Liver (tissue), 9 donors: Measurements from ENCODE around the gene CDH18. TPM values are rescaled to one million over a fixed set of nuclear protein-coding genes. Genes with fewer than 3 reads are reported as not detected.

Experiments used
- DNase-seq: peaks from one replicate; pipeline ENCODE4 v3.0.0-alpha.2; 2017; ENCODE audit warnings: low spot score
- H3K27ac ChIP-seq, 2 donors: one replicate each; pipeline ENCODE4 v1.7.0; 2013; ENCODE audit warnings: inconsistent platforms in 2 of 2, low read length in 2 of 2, control low read depth in 1 of 2, low read depth in 1 of 2, mild to moderate bottlenecking in 1 of 2
- H3K27me3 ChIP-seq, 4 donors: one replicate each; pipeline versions ENCODE4 v1.6.1 to v1.7.0; 2013; ENCODE audit warnings: low read length in 3 of 4, inconsistent platforms in 1 of 4, mild to moderate bottlenecking in 1 of 4, moderate library complexity in 1 of 4; ENCODE audit not compliant: control insufficient read depth in 4 of 4, insufficient read depth in 4 of 4
- H3K36me3 ChIP-seq, 4 donors: one replicate each; pipeline versions ENCODE4 v1.6.1 to v1.7.0; 2013; ENCODE audit warnings: low read length in 3 of 4, mild to moderate bottlenecking in 3 of 4, low read depth in 1 of 4, moderate library complexity in 1 of 4; ENCODE audit not compliant: control insufficient read depth in 4 of 4, insufficient read depth in 3 of 4
- H3K4me1 ChIP-seq, 4 donors: one replicate each; pipeline versions ENCODE4 v1.6.1 to v1.7.0; 2013; ENCODE audit warnings: low read length in 3 of 4, mild to moderate bottlenecking in 3 of 4, moderate library complexity in 1 of 4; ENCODE audit not compliant: control insufficient read depth in 4 of 4, insufficient read depth in 4 of 4
- H3K4me3 ChIP-seq, 3 donors: one replicate each; pipeline versions ENCODE4 v1.6.1 to v1.7.0; 2013; ENCODE audit warnings: low read length in 3 of 3, control low read depth in 1 of 3, low read depth in 1 of 3, mild to moderate bottlenecking in 1 of 3
- H3K9ac ChIP-seq, 2 donors: one replicate each; pipeline ENCODE4 v1.7.0; 2013; ENCODE audit warnings: low read length in 2 of 2, mild to moderate bottlenecking in 2 of 2, moderate library complexity in 2 of 2, control low read depth in 1 of 2, low read depth in 1 of 2
- H3K9me3 ChIP-seq, 4 donors: one replicate each; pipeline versions ENCODE4 v1.6.1 to v1.7.0; 2013; ENCODE audit warnings: low read length in 3 of 4; ENCODE audit not compliant: control insufficient read depth in 4 of 4
- ATF3 ChIP-seq: IDR thresholded peaks from 2 replicates; pipeline ENCODE4 v1.6.1; 2016; ENCODE audit warnings: antibody characterized with exemption
- CTCF ChIP-seq: fragments of 150-350 bp; IDR thresholded peaks from 2 replicates; pipeline ENCODE4 v1.5.1; 2017; ENCODE audit warnings: improper control_type of control experiment, low read depth, low read length; ENCODE audit not compliant: missing input control
- EGR1 ChIP-seq, 2 donors: IDR thresholded peaks; 2 replicates each; pipeline ENCODE4 v1.6.1; 2016 to 2018; ENCODE audit warnings: antibody characterized with exemption in 2 of 2, low read depth in 2 of 2
- FOXA1 ChIP-seq: IDR thresholded peaks from 2 replicates; pipeline ENCODE4 v1.6.1; 2016; ENCODE audit warnings: antibody characterized with exemption
- FOXA2 ChIP-seq: IDR thresholded peaks from 2 replicates; pipeline ENCODE4 v1.6.1; 2016; ENCODE audit warnings: antibody characterized with exemption
- GABPA ChIP-seq, 2 donors: IDR thresholded peaks in 1 of 2; conservative IDR thresholded peaks in 1 of 2; 2 replicates each; pipeline ENCODE4 v1.6.1; 2016; ENCODE audit warnings: antibody characterized with exemption in 2 of 2, mild to moderate bottlenecking in 1 of 2, moderate library complexity in 1 of 2
- HNF4A ChIP-seq, 2 donors: conservative IDR thresholded peaks; 2 replicates each; pipeline ENCODE4 v1.6.1; 2016; ENCODE audit warnings: antibody characterized with exemption in 2 of 2, mild to moderate bottlenecking in 2 of 2
- HNF4G ChIP-seq: IDR thresholded peaks from 2 replicates; pipeline ENCODE4 v1.6.1; 2016; ENCODE audit warnings: antibody characterized with exemption
- MAX ChIP-seq: IDR thresholded peaks from 2 replicates; pipeline ENCODE4 v1.6.1; 2016; ENCODE audit warnings: antibody characterized with exemption
- NR2F2 ChIP-seq: IDR thresholded peaks from 2 replicates; pipeline ENCODE4 v1.6.1; 2016; ENCODE audit warnings: antibody characterized with exemption
- RAD21 ChIP-seq, 2 donors: IDR thresholded peaks; 2 replicates each; pipeline ENCODE4 v1.6.1; 2016; ENCODE audit warnings: antibody characterized with exemption in 2 of 2, mild to moderate bottlenecking in 2 of 2
- RXRA ChIP-seq, 2 donors: IDR thresholded peaks; 2 replicates each; pipeline ENCODE4 v1.6.1; 2017 to 2018; ENCODE audit warnings: antibody characterized with exemption in 2 of 2, mild to moderate bottlenecking in 1 of 2
- SP1 ChIP-seq: IDR thresholded peaks from 2 replicates; pipeline ENCODE4 v1.6.1; 2018; ENCODE audit warnings: antibody characterized with exemption, mild to moderate bottlenecking
- TAF1 ChIP-seq: conservative IDR thresholded peaks from 2 replicates; pipeline ENCODE4 v1.6.1; 2016; ENCODE audit warnings: antibody characterized with exemption, mild to moderate bottlenecking
- YY1 ChIP-seq: IDR thresholded peaks from 2 replicates; pipeline ENCODE4 v1.6.1; 2016; ENCODE audit warnings: antibody characterized with exemption, mild to moderate bottlenecking
- ZBTB33 ChIP-seq: IDR thresholded peaks from 2 replicates; pipeline ENCODE4 v1.6.1; 2016; ENCODE audit warnings: antibody characterized with exemption
- WGBS: extraction: QIAGEN DNeasy Blood & Tissue Kit; methylation state at CpG from one replicate; pipeline ENCODE4 v1.1.7; 2013; 5-methylcytosine and 5-hydroxymethylcytosine counted together
- polyA plus RNA-seq, 2 donors: library from polyadenylated mRNA; stranded (reverse) in 1 of 2; unstranded in 1 of 2; fragments of 200-250 nt in 1 of 2; fragments of >200 nt in 1 of 2; fragmentation: Nextera tagmentation in 1 of 2; extraction: Ambion mirVana in 1 of 2; gene quantifications; one replicate each; pipeline versions ENCODE4 v1.2.1 to v1.2.3, GENCODE V29; 2013 to 2015
- total RNA-seq, 2 donors: library from RNA; depleted of rRNA; stranded (reverse); fragments of >200 nt; gene quantifications; one replicate each; pipeline ENCODE4 v1.2.3, GENCODE V29; 2014
- donor health status: healthy.
- donor health status: healthy.
- donor health status: healthy.
- donor health status: healthy.
- donor health status: healthy.

The CDH18 gene
- total and polyA plus RNA-seq, 4 donors = 0.19 TPM; not detected in 3

- DNase-seq = no peak
- H3K36me3 ChIP-seq = no peaks in the 10 kb centered on the region
- H3K9me3 ChIP-seq = no peaks in the 10 kb centered on the region
- no peaks in the 10 kb centered on the region for H3K27me3 ChIP-seq
- no peak overlapping the region for H3K9ac ChIP-seq
- no peak overlapping the region for H3K4me3 ChIP-seq
- 85% methylated on average over 4 of the region's 4 CpGs for WGBS
- H3K27ac ChIP-seq = no peak overlapping the region
- no peak for TF ChIP-seq TAF1
- no peak for TF ChIP-seq ZBTB33
- no peak for TF ChIP-seq RAD21 (IDR thresholded peaks at IDR 0.05)
- no peak for TF ChIP-seq ATF3
- no peak for TF ChIP-seq YY1
- TF ChIP-seq EGR1 (IDR thresholded peaks at IDR 0.05; ENCODE audit: low read depth in 2 of 2) = no peak
- no peak for TF ChIP-seq FOXA2
- no peak for TF ChIP-seq SP1
- TF ChIP-seq HNF4A (conservative IDR thresholded peaks at IDR 0.05) = no peak
- TF ChIP-seq CTCF = no peak
- no peak for TF ChIP-seq FOXA1
- no peak for TF ChIP-seq GABPA (IDR thresholded peaks at IDR 0.05 in 1 of 2, conservative IDR thresholded peaks at IDR 0.05 in 1 of 2)
- TF ChIP-seq MAX = no peak
- no peaks in the 10 kb centered on the region for H3K4me1 ChIP-seq
Measured at GRCh38 chr5:19638461-19638860, 349.5 kb downstream of the CDH18 start.

- 64% methylated on average over 2 of the region's 2 CpGs for WGBS
- DNase-seq = no peak
- Histone ChIP-seq H3K27me3 (no peaks in the 10 kb centered on the region), H3K9me3 (no peaks in the 10 kb centered on the region), H3K9ac (no peak overlapping the region), H3K4me1 (no peaks in the 10 kb centered on the region), H3K36me3 (no peaks in the 10 kb centered on the region), H3K27ac (no peak overlapping the region), H3K4me3 (no peak overlapping the region)
- no peak for TF ChIP-seq YY1
Measured at GRCh38 chr5:19630876-19631275, 357.1 kb downstream of the CDH18 start.

GRCh38 chr5:19626211-19626610 is 361.8 kb downstream of the CDH18 start:
- DNase-seq = no peak
- Histone ChIP-seq H3K9ac (no peak overlapping the region), H3K4me3 (no peak overlapping the region), H3K9me3 (no peaks in the 10 kb centered on the region), H3K36me3 (no peaks in the 10 kb centered on the region), H3K27me3 (no peaks in the 10 kb centered on the region), H3K4me1 (no peaks in the 10 kb centered on the region), H3K27ac (no peak overlapping the region)
- WGBS = 85% methylated on average over 2 of the region's 2 CpGs
- TF ChIP-seq YY1 (no peak), FOXA2 (no peak), EGR1 (IDR thresholded peaks at IDR 0.05; ENCODE audit: low read depth in 2 of 2) (no peak), HNF4G (no peak), HNF4A (conservative IDR thresholded peaks at IDR 0.05) (no peak), GABPA (IDR thresholded peaks at IDR 0.05 in 1 of 2, conservative IDR thresholded peaks at IDR 0.05 in 1 of 2) (no peak), NR2F2 (no peak), ATF3 (no peak), TAF1 (no peak), SP1 (no peak), RAD21 (IDR thresholded peaks at IDR 0.05) (no peak), RXRA (IDR thresholded peaks at IDR 0.05) (no peak)
